ENCODE measurements around the gene LCN12. TPM values are rescaled to one million over a fixed set of nuclear protein-coding genes. Genes with fewer than 3 reads are reported as not detected.

Gene LCN12
- total RNA-seq, 1 donor: not detected

- no peak for DNase-seq (ENCODE audit: low read depth)
- TF ChIP-seq, protein P1, sequence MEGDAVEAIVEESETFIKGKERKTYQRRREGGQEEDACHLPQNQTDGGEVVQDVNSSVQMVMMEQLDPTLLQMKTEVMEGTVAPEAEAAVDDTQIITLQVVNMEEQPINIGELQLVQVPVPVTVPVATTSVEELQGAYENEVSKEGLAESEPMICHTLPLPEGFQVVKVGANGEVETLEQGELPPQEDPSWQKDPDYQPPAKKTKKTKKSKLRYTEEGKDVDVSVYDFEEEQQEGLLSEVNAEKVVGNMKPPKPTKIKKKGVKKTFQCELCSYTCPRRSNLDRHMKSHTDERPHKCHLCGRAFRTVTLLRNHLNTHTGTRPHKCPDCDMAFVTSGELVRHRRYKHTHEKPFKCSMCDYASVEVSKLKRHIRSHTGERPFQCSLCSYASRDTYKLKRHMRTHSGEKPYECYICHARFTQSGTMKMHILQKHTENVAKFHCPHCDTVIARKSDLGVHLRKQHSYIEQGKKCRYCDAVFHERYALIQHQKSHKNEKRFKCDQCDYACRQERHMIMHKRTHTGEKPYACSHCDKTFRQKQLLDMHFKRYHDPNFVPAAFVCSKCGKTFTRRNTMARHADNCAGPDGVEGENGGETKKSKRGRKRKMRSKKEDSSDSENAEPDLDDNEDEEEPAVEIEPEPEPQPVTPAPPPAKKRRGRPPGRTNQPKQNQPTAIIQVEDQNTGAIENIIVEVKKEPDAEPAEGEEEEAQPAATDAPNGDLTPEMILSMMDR (IDR thresholded peaks at IDR 0.05; ENCODE audit: insufficient read depth, low read length): no peak
- no peak overlapping the region for H3K4me3 ChIP-seq (ENCODE audit: low read depth, low read length)
These were observed 30.8 kb upstream of the LCN12 start for GRCh38 chr9:136921307-136921706.

DNA sequence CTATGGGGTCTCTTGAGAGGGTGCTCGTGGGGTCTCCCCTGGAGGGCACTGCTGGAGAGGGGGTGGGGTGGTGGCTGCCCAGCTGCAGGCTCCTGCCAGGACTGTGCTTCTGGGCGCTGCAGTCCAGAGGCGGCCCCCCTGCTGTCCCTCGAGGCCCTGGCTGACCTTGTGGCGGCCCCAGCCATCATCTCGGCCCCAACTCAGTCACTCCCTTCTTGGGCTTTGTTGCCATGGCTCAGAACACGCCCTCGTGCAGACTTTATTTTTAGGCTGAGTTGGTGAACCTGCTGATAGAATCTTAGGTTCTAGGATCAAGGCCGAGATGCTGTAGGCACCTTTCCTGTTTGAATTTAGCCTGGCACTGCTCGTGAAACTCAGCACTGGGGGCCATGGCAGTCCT lies 30.4 kb upstream of the LCN12 start:
- TF ChIP-seq, protein P1 (IDR thresholded peaks at IDR 0.05; ENCODE audit: insufficient read depth, low read length): no peak
- no peak for DNase-seq (ENCODE audit: low read depth)
- H3K4me3 ChIP-seq (ENCODE audit: low read depth, low read length): no peak overlapping the region

- no peak for DNase-seq (ENCODE audit: low read depth)
- H3K4me3 ChIP-seq (ENCODE audit: low read depth, low read length): no peak overlapping the region
- TF ChIP-seq, protein P1 (IDR thresholded peaks at IDR 0.05; ENCODE audit: insufficient read depth, low read length): no peak
These were observed 29.5 kb upstream of the LCN12 start for GRCh38 chr9:136922540-136922939.

DNA sequence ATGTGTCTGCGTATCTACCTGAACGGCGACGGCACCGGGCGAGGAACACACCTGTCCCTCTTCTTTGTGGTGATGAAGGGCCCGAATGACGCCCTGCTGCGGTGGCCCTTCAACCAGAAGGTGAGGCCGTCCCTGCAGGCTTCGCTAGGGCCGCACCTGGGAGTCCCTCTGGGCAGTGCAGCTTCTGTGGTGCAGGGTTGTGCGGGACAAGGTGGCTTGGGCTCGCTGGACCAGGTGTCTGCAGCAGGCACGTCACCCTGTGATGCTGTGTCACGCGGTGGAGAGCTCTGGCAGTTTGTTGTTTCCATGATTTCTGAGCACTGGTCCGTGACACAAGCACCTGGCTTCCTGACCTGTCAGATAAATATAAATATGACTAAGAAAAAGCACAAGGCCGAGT lies 28.2 kb upstream of the LCN12 start:
- TF ChIP-seq, protein P1 (IDR thresholded peaks at IDR 0.05; ENCODE audit: insufficient read depth, low read length): no peak
- no peak for DNase-seq (ENCODE audit: low read depth)
- H3K4me3 ChIP-seq (ENCODE audit: low read depth, low read length): no peak overlapping the region

- H3K4me3 ChIP-seq (ENCODE audit: low read depth, low read length): no peak overlapping the region
- no peak for DNase-seq (ENCODE audit: low read depth)
- TF ChIP-seq, protein P1 (IDR thresholded peaks at IDR 0.05; ENCODE audit: insufficient read depth, low read length): no peak
These were observed 26.5 kb upstream of the LCN12 start for GRCh38 chr9:136925414-136926153.

DNA sequence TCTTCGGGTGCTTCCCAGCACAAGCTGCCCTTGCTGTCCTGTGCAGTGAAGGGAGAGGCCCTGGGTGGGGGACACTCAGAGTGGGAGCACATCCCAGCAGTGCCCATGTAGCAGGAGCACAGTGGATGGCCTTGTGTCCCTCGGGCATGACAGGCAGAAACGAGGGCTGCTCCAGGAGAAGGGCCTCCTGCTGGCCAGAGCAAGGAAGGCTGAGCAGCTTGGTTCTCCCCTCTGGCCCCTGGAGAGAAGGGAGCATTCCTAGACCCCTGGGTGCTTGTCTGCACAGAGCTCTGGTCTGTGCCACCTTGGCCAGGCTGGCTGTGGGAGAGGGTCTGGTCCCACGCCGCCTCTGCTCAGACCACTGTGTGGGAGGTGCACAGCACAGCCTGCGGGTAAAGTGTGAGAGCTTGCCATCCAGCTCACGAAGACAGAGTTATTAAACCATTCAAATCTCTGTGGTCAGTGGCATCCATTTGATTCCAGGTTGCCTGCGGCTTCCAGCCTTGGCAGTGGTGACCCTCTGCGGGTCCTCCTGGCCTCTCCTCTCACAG lies 25.8 kb upstream of the LCN12 start:
- TF ChIP-seq, protein P1 (IDR thresholded peaks at IDR 0.05; ENCODE audit: insufficient read depth, low read length): no peak
- no peak overlapping the region for H3K4me3 ChIP-seq (ENCODE audit: low read depth, low read length)
- DNase-seq (ENCODE audit: low read depth): no peak

Measured in fibroblast of the aortic adventitia (primary cell).